ENCODE measurements around the gene ACLY.
A peak's percentile ranks its signal among the peaks of the same experiment; 100 is the strongest.

ACLY gene

GRCh38 chr17:41918314-41919164, at the start of gene ACLY:
ACLY (minus strand) TSS chr17:41918951; CDS start chr17:41913873, 5,078 bp downstream.
- peak; percentile 98 for DNase-seq

- no peak for DNase-seq
These were observed 49.3 kb upstream of the ACLY start for GRCh38 chr17:41967921-41968578.

- DNase-seq, result no peak
These were observed 48.6 kb upstream of the ACLY start for GRCh38 chr17:41967141-41967920.

GRCh38 chr17:41966463-41967140, 47.9 kb upstream of the ACLY start, which contains the start of gene CNP:
CNP (plus strand) TSS chr17:41966795; CDS start chr17:41966885, 90 bp downstream.
- peak; percentile 92 for DNase-seq

- DNase-seq, result peak; percentile 30
These were observed 47.1 kb upstream of the ACLY start for GRCh38 chr17:41965694-41966462.

GRCh38 chr17:41962768-41963434, 44.1 kb upstream of the ACLY start:
- peak; percentile 50 for DNase-seq

- DNase-seq, result no peak
These were observed 43.4 kb upstream of the ACLY start for GRCh38 chr17:41962111-41962510.

GRCh38 chr17:41959336-41960095, 40.8 kb upstream of the ACLY start:
- peak; percentile 57 for DNase-seq

- DNase-seq, result no peak
These were observed 40.2 kb upstream of the ACLY start for GRCh38 chr17:41959030-41959335.

GRCh38 chr17:41957869-41958439, 39.2 kb upstream of the ACLY start:
- no peak for DNase-seq

- DNase-seq, result peak; percentile 48
These were observed 38.5 kb upstream of the ACLY start for GRCh38 chr17:41957031-41957868.

GRCh38 chr17:41956522-41956921, 37.8 kb upstream of the ACLY start:
- no peak for DNase-seq

- DNase-seq, result no peak
These were observed 30.2 kb upstream of the ACLY start for GRCh38 chr17:41948762-41949460.

GRCh38 chr17:41944943-41945342, 26.2 kb upstream of the ACLY start:
- DNase-seq, result no peak

- no peak for DNase-seq
These were observed 24.7 kb upstream of the ACLY start for GRCh38 chr17:41943492-41943891.

GRCh38 chr17:41942626-41943373, 24.0 kb upstream of the ACLY start:
- no peak for DNase-seq

GRCh38 chr17:41941168-41941567, 22.4 kb upstream of the ACLY start:
- DNase-seq, result no peak

GRCh38 chr17:41939693-41940090, 20.9 kb upstream of the ACLY start:
- DNase-seq, result no peak

All from fibroblast of skin of right biceps (primary cell).